ENCODE data around the gene SLC9A7.

- TF ChIP-seq CTCF (IDR thresholded peaks at IDR 0.05) (no peak), POLR2A (IDR thresholded peaks at IDR 0.05) (no peak)
Observed at GRCh38 chrX:46582325-46582724, 176.6 kb downstream of the SLC9A7 start.
